Epithelial cell of proximal tubule (primary cell): ENCODE results near the gene BIRC2. TPM values are rescaled to one million over a fixed set of nuclear protein-coding genes. Genes with fewer than 3 reads are reported as not detected.
A peak's percentile ranks its signal among the peaks of the same experiment; 100 is the strongest.
"Not testable (repeated sequence)": the region's sequence is repeated elsewhere in the genome, so short reads cannot be mapped to it uniquely, and the experiment has no call there.

Experiments
- DNase-seq: peaks from one replicate; pipeline ENCODE4 v3.0.0-alpha.2; 2011; ENCODE audit warnings: low read depth
- H3K4me3 ChIP-seq: 2 replicates; pipeline ENCODE4 v1.5.1; 2011; ENCODE audit warnings: low read depth, mild to moderate bottlenecking, low read length
- total RNA-seq: library from RNA; depleted of rRNA; stranded (reverse); fragments of >200 nt; gene quantifications from 2 replicates; pipeline ENCODE4 v1.2.3, GENCODE V29; 2015
- TF ChIP-seq, protein P1 (sequence below): conservative IDR thresholded peaks from 2 replicates; pipeline ENCODE4 v1.5.1; 2012; ENCODE audit warnings: low read depth, mild to moderate bottlenecking, low read length

Gene BIRC2
- 58.3 and 85.3 TPM in 2 replicates for total RNA-seq

DNA sequence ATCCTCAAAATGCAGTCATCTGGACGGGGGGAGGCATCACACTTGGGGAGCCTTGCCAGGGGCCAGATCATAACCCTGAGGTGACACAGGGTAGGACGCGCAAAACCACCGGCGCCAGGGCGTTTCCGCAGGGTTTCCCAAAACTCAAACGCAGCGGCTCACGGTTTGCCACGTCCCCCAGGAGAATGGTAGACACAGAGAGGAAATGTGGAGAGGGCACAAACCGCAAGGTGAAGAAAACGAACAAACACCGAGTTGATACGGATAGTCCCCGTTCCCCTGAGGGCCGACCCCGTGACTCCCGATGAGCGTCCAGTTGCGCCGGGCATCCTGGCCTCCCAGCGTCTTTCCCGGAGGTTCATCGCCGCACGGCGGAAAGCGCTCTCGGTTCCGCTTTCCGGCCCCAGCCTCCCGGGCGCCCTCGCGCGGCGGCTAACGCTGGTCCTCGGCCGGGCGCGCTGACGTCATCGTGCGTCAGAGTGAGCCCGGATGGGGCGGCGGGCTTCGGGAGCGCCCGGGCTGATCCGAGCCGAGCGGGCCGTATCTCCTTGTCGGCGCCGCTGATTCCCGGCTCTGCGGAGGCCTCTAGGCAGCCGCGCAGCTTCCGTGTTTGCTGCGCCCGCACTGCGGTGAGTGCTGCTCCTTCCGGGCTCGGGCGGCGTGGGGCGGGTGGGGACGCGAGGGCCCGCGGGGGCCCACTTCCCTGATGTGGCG is at the start of gene BIRC2:
Gene BIRC2 (plus strand): TSS at position 467 of the 714 bp plus-strand sequence. CDS start 2,641 bp downstream, outside the sequence.
- DNase-seq = no peak

GRCh38 chr11:102300837-102301236 is 46.2 kb upstream of the BIRC2 start:
- DNase-seq, H3K4me3 ChIP-seq: not testable (repeated sequence)

More for the DNA sequence above, at the start of gene BIRC2:
- TF ChIP-seq, protein P1, sequence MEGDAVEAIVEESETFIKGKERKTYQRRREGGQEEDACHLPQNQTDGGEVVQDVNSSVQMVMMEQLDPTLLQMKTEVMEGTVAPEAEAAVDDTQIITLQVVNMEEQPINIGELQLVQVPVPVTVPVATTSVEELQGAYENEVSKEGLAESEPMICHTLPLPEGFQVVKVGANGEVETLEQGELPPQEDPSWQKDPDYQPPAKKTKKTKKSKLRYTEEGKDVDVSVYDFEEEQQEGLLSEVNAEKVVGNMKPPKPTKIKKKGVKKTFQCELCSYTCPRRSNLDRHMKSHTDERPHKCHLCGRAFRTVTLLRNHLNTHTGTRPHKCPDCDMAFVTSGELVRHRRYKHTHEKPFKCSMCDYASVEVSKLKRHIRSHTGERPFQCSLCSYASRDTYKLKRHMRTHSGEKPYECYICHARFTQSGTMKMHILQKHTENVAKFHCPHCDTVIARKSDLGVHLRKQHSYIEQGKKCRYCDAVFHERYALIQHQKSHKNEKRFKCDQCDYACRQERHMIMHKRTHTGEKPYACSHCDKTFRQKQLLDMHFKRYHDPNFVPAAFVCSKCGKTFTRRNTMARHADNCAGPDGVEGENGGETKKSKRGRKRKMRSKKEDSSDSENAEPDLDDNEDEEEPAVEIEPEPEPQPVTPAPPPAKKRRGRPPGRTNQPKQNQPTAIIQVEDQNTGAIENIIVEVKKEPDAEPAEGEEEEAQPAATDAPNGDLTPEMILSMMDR = peak; percentile 65
- H3K4me3 ChIP-seq = peak within 1 kb of the TSS; percentile 91

DNA sequence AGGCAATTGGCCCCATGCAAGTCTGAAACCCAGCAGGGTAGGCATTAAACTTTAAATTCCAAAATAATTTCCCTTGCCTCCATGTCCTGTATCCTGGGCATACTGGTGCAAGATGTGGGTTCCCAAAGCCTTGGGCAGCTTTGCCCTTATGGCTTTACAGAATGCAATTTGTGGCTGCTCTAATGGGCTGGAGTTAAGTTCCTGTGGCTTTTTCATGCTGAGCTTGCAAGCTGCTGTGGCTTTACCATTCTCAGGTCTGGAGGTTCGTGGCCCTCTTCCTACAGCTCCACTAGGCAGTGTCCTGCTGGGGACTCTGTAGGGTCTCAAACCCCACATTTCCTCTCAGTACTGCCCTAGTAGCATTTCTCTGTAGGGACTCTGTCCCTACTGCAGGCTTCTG is 44.8 kb upstream of the BIRC2 start:
- H3K4me3 ChIP-seq = no peak overlapping the region
- DNase-seq = no peak
- TF ChIP-seq, protein P1 = no peak

- no peak for DNase-seq
- TF ChIP-seq, protein P1 = no peak
- no peak overlapping the region for H3K4me3 ChIP-seq
Measured at GRCh38 chr11:102304686-102305085, 42.3 kb upstream of the BIRC2 start.

GRCh38 chr11:102305352-102306047 is 41.5 kb upstream of the BIRC2 start:
- H3K4me3 ChIP-seq = no peak overlapping the region

GRCh38 chr11:102306048-102306597 is 40.9 kb upstream of the BIRC2 start:
- H3K4me3 ChIP-seq = no peak overlapping the region
- TF ChIP-seq, protein P1 = peak; percentile 43

More at GRCh38 chr11:102305352-102306047, 41.5 kb upstream of the BIRC2 start:
- no peak for DNase-seq
- TF ChIP-seq, protein P1 = no peak

More at GRCh38 chr11:102306048-102306597, 40.9 kb upstream of the BIRC2 start:
- DNase-seq = no peak
